ENCODE results near the gene SPCS2. TPM values are rescaled to one million over a fixed set of nuclear protein-coding genes. Genes with fewer than 3 reads are reported as not detected.

The SPCS2 gene
- total and polyA plus RNA-seq, 2 donors: 29.3 to 187 TPM

DNA sequence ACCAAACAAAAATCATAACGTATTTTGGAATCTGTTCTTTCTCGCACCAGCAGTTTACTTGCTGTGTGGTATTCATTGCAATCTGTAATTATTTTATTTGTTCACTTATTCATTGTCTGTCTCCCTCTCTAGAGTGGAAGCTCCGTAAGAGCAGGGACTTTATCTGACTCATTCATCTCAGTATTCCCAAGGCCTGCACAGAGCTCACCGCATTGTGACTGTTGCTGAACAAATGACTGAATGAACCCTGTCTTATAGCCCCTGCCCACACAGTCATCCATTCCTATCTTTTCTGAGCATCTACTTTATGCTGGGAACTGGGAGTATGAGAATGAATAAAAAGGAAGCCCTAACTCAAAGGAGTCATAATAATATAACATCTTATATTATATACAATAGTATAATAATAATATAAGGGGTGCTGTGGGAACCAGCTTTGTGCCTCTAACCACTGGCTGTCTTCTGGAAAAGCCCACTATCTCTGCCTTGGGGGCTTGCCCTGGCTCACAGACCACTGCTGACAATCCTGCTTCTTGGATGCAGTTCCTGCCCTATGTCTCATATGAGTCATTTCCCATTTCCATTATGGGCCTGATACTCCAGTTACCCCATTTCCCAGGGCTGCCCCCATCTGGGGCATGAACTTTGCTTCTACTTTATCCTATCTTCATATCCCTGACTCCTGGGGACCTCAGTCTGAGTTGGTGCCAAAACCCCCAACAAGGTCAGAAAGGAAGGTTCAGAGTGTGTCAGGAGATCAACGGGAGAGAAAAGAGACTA lies 11.2 kb upstream of the SPCS2 start:
- WGBS: 97% methylated on average over 5 of the region's 5 CpGs
- peaks cover 15 to 39% of the 10 kb centered on the region in 2 donors for H3K36me3 ChIP-seq (ENCODE audit: control insufficient read depth in 2 of 2, insufficient read depth in 2 of 2, low read length in 1 of 2)

DNA sequence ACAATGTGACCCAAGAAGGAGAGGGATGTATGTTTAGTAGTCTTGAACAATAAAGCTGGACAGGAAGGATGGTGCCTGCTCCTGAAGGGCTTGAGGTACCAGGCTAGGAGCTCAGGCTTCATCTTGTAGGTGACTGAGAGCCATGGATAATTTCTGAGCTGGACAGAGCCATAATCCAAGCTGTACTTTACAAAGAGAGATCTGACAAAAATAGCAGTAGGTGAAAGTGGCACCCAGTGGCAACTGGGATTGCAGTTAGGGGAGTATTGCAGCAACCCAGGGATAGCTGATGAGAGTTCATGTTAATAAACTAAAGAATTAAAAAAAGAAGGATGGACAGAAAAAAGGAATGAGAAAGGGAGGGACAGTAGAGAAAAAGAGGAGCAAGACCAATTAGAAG lies 7.6 kb upstream of the SPCS2 start:
- peaks cover 9 to 35% of the 10 kb centered on the region in 2 donors for H3K36me3 ChIP-seq (ENCODE audit: control insufficient read depth in 2 of 2, insufficient read depth in 2 of 2, low read length in 1 of 2)
- no peaks in the 10 kb centered on the region for H3K4me1 ChIP-seq (ENCODE audit: control insufficient read depth in 2 of 2, insufficient read depth in 2 of 2, low read length in 2 of 2)
- H3K9me3 ChIP-seq (ENCODE audit: control insufficient read depth in 2 of 2, insufficient read depth in 1 of 2, low read length in 1 of 2): no peaks in the 10 kb centered on the region
- H3K27ac ChIP-seq (ENCODE audit: low read depth in 1 of 2, low read length in 1 of 2): no peak overlapping the region
- no peak for DNase-seq (ENCODE audit: low read depth in 6 of 9, low spot score in 9 of 9)
- no peak overlapping the region for H3K4me3 ChIP-seq (ENCODE audit: low read length in 2 of 2)
- no peaks in the 10 kb centered on the region for H3K27me3 ChIP-seq (ENCODE audit: control insufficient read depth in 2 of 2, insufficient read depth in 1 of 2, low read length in 1 of 2)

More for the DNA sequence above, 11.2 kb upstream of the SPCS2 start:
- Histone ChIP-seq H3K4me3 (ENCODE audit: low read length in 2 of 2) (no peak overlapping the region), H3K4me1 (ENCODE audit: control insufficient read depth in 2 of 2, insufficient read depth in 2 of 2, low read length in 2 of 2) (no peaks in the 10 kb centered on the region), H3K27ac (ENCODE audit: low read depth in 1 of 2, low read length in 1 of 2) (no peak overlapping the region), H3K27me3 (ENCODE audit: control insufficient read depth in 2 of 2, insufficient read depth in 1 of 2, low read length in 1 of 2) (no peaks in the 10 kb centered on the region), H3K9me3 (ENCODE audit: control insufficient read depth in 2 of 2, insufficient read depth in 1 of 2, low read length in 1 of 2) (no peaks in the 10 kb centered on the region)
- no peak for DNase-seq (ENCODE audit: low read depth in 6 of 9, low spot score in 9 of 9)

DNA sequence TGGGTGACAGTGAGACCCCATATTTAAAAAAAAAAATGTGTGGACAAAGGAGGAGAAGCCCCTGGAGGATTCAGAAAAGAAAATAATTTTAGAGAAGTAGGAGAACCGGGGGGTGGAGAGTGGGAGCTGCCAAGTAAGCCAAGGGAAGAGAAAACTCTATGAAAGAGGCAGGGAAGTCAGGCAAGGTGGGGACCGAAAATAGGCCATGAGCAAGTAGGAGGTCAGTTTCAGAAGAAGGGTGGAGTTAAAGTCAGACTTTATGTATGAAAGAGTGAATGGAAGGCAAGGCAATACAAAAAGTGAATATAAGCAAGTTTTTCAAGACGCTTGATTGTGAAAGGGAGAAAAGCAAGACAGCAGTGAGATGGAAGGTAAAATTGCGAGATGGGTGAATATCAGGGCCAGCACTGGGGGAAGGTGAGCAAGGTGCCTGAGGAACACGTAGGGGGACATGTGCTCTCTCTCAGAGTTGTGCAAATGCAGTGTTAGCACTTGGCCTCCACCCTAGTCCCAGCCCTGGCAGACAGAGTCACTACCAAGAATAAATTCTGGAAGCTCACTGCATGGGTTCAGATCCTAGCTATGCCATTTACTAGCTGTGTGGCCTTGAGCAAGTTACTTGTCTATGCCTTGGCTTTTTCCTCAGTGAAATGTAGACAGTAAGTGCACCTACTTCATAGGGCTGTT lies 6.8 kb upstream of the SPCS2 start:
- Histone ChIP-seq H3K27me3 (ENCODE audit: control insufficient read depth in 2 of 2, insufficient read depth in 1 of 2, low read length in 1 of 2) (no peaks in the 10 kb centered on the region), H3K36me3 (ENCODE audit: control insufficient read depth in 2 of 2, insufficient read depth in 2 of 2, low read length in 1 of 2) (peaks cover 5 to 31% of the 10 kb centered on the region in 2 donors), H3K27ac (ENCODE audit: low read depth in 1 of 2, low read length in 1 of 2) (no peak overlapping the region), H3K4me3 (ENCODE audit: low read length in 2 of 2) (no peak overlapping the region), H3K4me1 (ENCODE audit: control insufficient read depth in 2 of 2, insufficient read depth in 2 of 2, low read length in 2 of 2) (no peaks in the 10 kb centered on the region), H3K9me3 (ENCODE audit: control insufficient read depth in 2 of 2, insufficient read depth in 1 of 2, low read length in 1 of 2) (no peaks in the 10 kb centered on the region)
- DNase-seq (ENCODE audit: low read depth in 6 of 9, low spot score in 9 of 9): no peak
- 97% methylated on average over 5 of the region's 5 CpGs for WGBS

DNA sequence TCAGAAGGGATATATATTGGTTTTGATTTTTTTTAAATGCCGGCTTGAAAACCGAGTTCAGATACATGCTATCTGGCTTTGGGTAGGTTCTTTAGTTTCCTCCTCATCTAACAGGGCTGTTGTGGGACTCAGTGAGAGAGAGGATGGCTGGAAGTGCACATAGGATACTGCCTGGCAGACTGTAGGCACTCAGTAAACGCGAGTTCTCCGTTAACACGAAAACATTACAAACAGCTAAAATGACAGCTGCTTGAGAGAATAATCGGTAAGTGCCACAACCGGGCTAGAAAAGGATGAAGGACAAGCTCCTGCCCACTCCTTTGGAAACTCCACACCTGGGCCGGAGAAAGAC lies 544 bp upstream of the SPCS2 start:
- Histone ChIP-seq H3K4me3 (ENCODE audit: low read length in 2 of 2) (peak overlapping the region; percentile 90 to 93), H3K27me3 (ENCODE audit: control insufficient read depth in 2 of 2, insufficient read depth in 1 of 2, low read length in 1 of 2) (no peaks in the 10 kb centered on the region), H3K9me3 (ENCODE audit: control insufficient read depth in 2 of 2, insufficient read depth in 1 of 2, low read length in 1 of 2) (no peaks in the 10 kb centered on the region), H3K4me1 (ENCODE audit: control insufficient read depth in 2 of 2, insufficient read depth in 2 of 2, low read length in 2 of 2) (peaks cover 11 to 12% of the 10 kb centered on the region in 2 donors), H3K36me3 (ENCODE audit: control insufficient read depth in 2 of 2, insufficient read depth in 2 of 2, low read length in 1 of 2) (peaks cover 9 to 14% of the 10 kb centered on the region in 2 donors), H3K27ac (ENCODE audit: low read depth in 1 of 2, low read length in 1 of 2) (peak overlapping the region; percentile 71 to 91)
- 2% methylated on average over 9 of the region's 9 CpGs for WGBS
- peak in 2 of 9 donors; percentile 13 to 32 for DNase-seq (ENCODE audit: low read depth in 6 of 9, low spot score in 9 of 9)

DNA sequence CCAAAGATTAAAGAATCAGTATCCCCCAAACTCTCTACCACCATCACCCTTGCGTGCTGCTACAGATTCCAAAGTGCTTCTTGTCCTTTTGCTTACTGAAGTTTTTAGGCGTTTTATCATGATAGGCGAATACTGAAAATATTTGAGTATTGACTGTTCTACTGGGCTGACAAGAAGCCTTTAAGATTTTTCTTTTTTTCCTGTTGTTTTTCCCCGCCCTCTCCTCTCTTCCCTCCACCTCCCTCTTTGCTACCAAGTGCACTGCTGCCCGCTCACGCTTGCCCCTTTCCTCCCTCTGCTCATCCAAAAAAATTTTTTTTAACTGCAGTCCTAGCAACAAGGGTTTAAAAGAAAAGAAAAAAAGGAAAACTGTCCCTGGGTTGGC lies 679 bp downstream of the SPCS2 start:
- Histone ChIP-seq H3K4me1 (ENCODE audit: control insufficient read depth in 2 of 2, insufficient read depth in 2 of 2, low read length in 2 of 2) (peaks cover 12 to 14% of the 10 kb centered on the region in 2 donors), H3K4me3 (ENCODE audit: low read length in 2 of 2) (peak overlapping the region; percentile 90 to 93), H3K27me3 (ENCODE audit: control insufficient read depth in 2 of 2, insufficient read depth in 1 of 2, low read length in 1 of 2) (no peaks in the 10 kb centered on the region), H3K9me3 (ENCODE audit: control insufficient read depth in 2 of 2, insufficient read depth in 1 of 2, low read length in 1 of 2) (no peaks in the 10 kb centered on the region), H3K27ac (ENCODE audit: low read depth in 1 of 2, low read length in 1 of 2) (peak overlapping the region in 1 of 2 donors; percentile 77), H3K36me3 (ENCODE audit: control insufficient read depth in 2 of 2, insufficient read depth in 2 of 2, low read length in 1 of 2) (peaks cover 0 to 13% of the 10 kb centered on the region in 2 donors)
- WGBS: 1% methylated on average over 6 of the region's 6 CpGs
- peak in 2 of 9 donors; percentile 9 to 22 for DNase-seq (ENCODE audit: low read depth in 6 of 9, low spot score in 9 of 9)

GRCh38 chr11:74950374-74950969 lies 1.4 kb downstream of the SPCS2 start:
- no peaks in the 10 kb centered on the region for H3K9me3 ChIP-seq (ENCODE audit: control insufficient read depth in 2 of 2, insufficient read depth in 1 of 2, low read length in 1 of 2)
- peak in 1 of 9 donors; percentile 3 for DNase-seq (ENCODE audit: low read depth in 6 of 9, low spot score in 9 of 9)
- 93% methylated on average over 2 of the region's 2 CpGs for WGBS
- no peaks in the 10 kb centered on the region for H3K27me3 ChIP-seq (ENCODE audit: control insufficient read depth in 2 of 2, insufficient read depth in 1 of 2, low read length in 1 of 2)
- H3K36me3 ChIP-seq (ENCODE audit: control insufficient read depth in 2 of 2, insufficient read depth in 2 of 2, low read length in 1 of 2): peaks cover 0 to 16% of the 10 kb centered on the region in 2 donors
- peaks cover 12 to 14% of the 10 kb centered on the region in 2 donors for H3K4me1 ChIP-seq (ENCODE audit: control insufficient read depth in 2 of 2, insufficient read depth in 2 of 2, low read length in 2 of 2)
- H3K27ac ChIP-seq (ENCODE audit: low read depth in 1 of 2, low read length in 1 of 2): peak overlapping the region in 1 of 2 donors; percentile 77
- peak overlapping the region; percentile 90 to 93 for H3K4me3 ChIP-seq (ENCODE audit: low read length in 2 of 2)

- 98% methylated on average over 8 of the region's 8 CpGs for WGBS
Measured at GRCh38 chr11:74951226-74951625, 2.2 kb downstream of the SPCS2 start.

DNA sequence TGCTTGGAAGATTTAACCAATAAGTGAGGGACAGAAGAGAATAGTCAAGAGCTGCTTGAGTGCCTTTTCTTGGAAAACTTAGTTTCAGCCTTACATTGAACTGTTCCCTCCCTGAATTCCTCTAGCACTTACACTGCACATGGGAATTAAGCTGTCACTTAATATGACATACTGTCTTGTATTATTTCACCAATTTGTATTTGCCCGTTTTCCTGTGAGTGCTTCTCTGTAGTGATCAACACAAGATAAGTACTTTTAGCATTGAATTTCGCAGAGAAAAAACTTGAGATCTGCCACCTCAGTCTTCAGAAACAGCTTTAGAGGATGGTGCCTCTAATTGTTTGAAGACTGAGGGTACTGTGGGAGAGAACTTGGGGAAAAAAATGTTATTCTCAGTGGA lies 3.7 kb downstream of the SPCS2 start:
- Histone ChIP-seq H3K4me1 (ENCODE audit: control insufficient read depth in 2 of 2, insufficient read depth in 2 of 2, low read length in 2 of 2) (peaks cover 12 to 14% of the 10 kb centered on the region in 2 donors), H3K4me3 (ENCODE audit: low read length in 2 of 2) (no peak overlapping the region), H3K27me3 (ENCODE audit: control insufficient read depth in 2 of 2, insufficient read depth in 1 of 2, low read length in 1 of 2) (no peaks in the 10 kb centered on the region), H3K9me3 (ENCODE audit: control insufficient read depth in 2 of 2, insufficient read depth in 1 of 2, low read length in 1 of 2) (no peaks in the 10 kb centered on the region), H3K27ac (ENCODE audit: low read depth in 1 of 2, low read length in 1 of 2) (no peak overlapping the region), H3K36me3 (ENCODE audit: control insufficient read depth in 2 of 2, insufficient read depth in 2 of 2, low read length in 1 of 2) (peaks cover 0 to 24% of the 10 kb centered on the region in 2 donors)
- WGBS: 90% methylated on average over 2 of the region's 2 CpGs
- no peak for DNase-seq (ENCODE audit: low read depth in 6 of 9, low spot score in 9 of 9)

More at GRCh38 chr11:74951226-74951625, 2.2 kb downstream of the SPCS2 start:
- no peaks in the 10 kb centered on the region for H3K9me3 ChIP-seq (ENCODE audit: control insufficient read depth in 2 of 2, insufficient read depth in 1 of 2, low read length in 1 of 2)
- no peak for DNase-seq (ENCODE audit: low read depth in 6 of 9, low spot score in 9 of 9)
- no peaks in the 10 kb centered on the region for H3K27me3 ChIP-seq (ENCODE audit: control insufficient read depth in 2 of 2, insufficient read depth in 1 of 2, low read length in 1 of 2)
- H3K36me3 ChIP-seq (ENCODE audit: control insufficient read depth in 2 of 2, insufficient read depth in 2 of 2, low read length in 1 of 2): peaks cover 0 to 20% of the 10 kb centered on the region in 2 donors
- no peak overlapping the region for H3K27ac ChIP-seq (ENCODE audit: low read depth in 1 of 2, low read length in 1 of 2)
- H3K4me1 ChIP-seq (ENCODE audit: control insufficient read depth in 2 of 2, insufficient read depth in 2 of 2, low read length in 2 of 2): peaks cover 12 to 14% of the 10 kb centered on the region in 2 donors
- no peak overlapping the region for H3K4me3 ChIP-seq (ENCODE audit: low read length in 2 of 2)

DNA sequence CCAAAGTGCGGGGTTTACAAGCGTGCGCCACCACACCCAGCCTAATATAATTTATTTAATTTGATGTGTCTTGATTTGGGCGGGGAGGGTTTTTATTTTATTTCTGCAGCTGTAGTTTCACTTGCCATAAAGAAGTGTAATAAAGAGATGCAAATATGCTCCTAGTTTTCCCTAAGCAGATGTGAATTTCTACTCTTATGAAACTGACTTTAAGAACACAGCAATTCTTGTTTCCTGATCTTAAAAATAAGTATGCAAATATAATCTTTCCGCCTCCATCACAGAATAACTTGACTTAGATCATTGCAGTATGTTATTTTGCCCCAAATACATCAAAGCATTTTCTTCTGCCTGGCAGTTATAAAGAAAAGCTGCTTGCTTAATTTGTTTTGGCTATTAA lies 4.4 kb downstream of the SPCS2 start:
- no peak for DNase-seq (ENCODE audit: low read depth in 6 of 9, low spot score in 9 of 9)
- Histone ChIP-seq H3K4me1 (ENCODE audit: control insufficient read depth in 2 of 2, insufficient read depth in 2 of 2, low read length in 2 of 2) (peaks cover 11 to 14% of the 10 kb centered on the region in 2 donors), H3K9me3 (ENCODE audit: control insufficient read depth in 2 of 2, insufficient read depth in 1 of 2, low read length in 1 of 2) (no peaks in the 10 kb centered on the region), H3K27me3 (ENCODE audit: control insufficient read depth in 2 of 2, insufficient read depth in 1 of 2, low read length in 1 of 2) (no peaks in the 10 kb centered on the region), H3K27ac (ENCODE audit: low read depth in 1 of 2, low read length in 1 of 2) (no peak overlapping the region), H3K36me3 (ENCODE audit: control insufficient read depth in 2 of 2, insufficient read depth in 2 of 2, low read length in 1 of 2) (peaks cover 0 to 24% of the 10 kb centered on the region in 2 donors), H3K4me3 (ENCODE audit: low read length in 2 of 2) (no peak overlapping the region)
- whole genome bisulfite sequencing: 92% methylated on average over 5 of the region's 5 CpGs
